Myocyte (in vitro differentiated cells): ENCODE data around the gene BTN3A1. TPM values are rescaled to one million over a fixed set of nuclear protein-coding genes. Genes with fewer than 3 reads are reported as not detected.

Experiments used
- DNase-seq: peaks from one replicate; pipeline ENCODE4 v3.0.0-alpha.2; 2012; ENCODE audit warnings: low read depth
- total RNA-seq: library from RNA; depleted of rRNA; stranded (reverse); fragments of >200 nt; gene quantifications from 2 replicates; pipeline ENCODE4 v1.2.3, GENCODE V29; 2014

The BTN3A1 gene
- total RNA-seq, 1 donor from 2014 or later, result 9.6 TPM

DNA sequence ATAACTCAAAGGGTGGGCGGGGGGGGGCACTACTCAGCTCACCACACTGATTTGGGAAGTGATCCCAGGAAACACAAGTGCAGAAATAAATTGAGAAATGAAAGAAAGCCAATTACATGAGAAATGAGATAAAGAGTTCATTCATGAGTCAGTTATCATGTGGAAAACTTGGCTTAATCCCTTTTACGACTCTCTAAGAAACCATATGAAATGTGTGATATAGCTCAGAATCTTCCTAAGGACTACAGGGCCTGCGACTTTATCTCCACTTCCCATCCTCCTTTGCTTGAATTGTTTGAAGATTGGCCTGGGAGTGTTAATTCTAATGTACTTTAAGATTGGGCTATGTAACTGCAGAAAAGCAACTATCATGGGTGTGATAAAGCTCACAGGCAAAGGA is 22.8 kb upstream of the BTN3A1 start:
- no peak for DNase-seq

DNA sequence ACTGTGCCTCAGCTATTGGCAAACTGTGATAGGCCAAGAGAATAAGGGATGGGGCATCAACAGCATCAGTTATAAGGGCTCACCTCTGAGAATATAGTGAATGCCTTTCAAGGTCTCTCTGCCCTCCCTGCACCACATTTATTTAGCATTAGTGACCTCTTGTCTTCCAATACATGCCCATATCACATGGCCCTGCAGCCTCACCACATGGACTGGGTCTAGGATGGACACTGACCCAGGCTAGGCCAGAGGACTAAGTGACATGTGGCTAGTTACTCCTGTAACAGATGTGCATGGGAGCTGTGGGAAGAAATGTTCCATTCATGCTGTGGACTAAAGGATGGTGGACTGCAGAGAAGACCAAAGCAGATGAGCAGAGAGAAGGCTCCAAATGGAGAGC is 22.3 kb upstream of the BTN3A1 start:
- no peak for DNase-seq

DNA sequence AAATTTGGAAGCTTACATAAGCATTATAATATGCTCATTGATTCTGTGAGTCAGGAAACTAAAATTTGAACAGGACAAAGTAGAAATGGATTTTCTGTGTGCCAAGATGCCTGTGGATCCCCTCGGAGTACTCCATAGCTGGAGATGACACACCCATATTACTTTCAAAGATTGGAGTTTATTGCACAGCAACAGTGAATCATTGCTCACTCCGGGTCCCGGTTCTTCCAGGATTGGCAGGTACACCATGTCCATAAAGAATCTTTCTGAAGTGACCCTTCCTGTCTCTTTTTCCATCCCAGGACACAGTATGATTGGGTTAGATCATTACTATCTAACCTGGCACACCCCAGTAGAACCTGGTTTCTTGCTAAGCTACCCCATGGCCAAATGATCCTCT is 21.8 kb upstream of the BTN3A1 start:
- DNase-seq, result no peak

DNA sequence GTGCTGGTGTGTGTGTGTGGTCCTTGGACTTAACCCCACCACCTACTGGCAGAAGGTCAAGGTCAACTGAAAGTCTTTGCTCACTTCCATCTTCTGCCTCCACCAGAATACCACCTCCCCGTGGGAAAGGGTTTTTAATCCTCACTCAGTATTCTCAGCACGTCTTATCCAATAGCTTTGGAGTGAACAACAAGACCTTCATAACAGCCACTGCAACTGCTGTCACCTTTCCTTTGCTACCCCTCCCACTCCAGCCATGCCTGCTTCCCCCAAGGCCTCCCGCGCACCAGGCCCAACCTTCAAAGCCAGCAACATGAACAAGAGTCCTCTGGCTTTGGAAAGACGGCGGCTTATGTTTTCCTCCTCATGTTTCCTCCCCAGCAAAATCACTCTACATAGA is 20.0 kb upstream of the BTN3A1 start:
- no peak for DNase-seq

DNA sequence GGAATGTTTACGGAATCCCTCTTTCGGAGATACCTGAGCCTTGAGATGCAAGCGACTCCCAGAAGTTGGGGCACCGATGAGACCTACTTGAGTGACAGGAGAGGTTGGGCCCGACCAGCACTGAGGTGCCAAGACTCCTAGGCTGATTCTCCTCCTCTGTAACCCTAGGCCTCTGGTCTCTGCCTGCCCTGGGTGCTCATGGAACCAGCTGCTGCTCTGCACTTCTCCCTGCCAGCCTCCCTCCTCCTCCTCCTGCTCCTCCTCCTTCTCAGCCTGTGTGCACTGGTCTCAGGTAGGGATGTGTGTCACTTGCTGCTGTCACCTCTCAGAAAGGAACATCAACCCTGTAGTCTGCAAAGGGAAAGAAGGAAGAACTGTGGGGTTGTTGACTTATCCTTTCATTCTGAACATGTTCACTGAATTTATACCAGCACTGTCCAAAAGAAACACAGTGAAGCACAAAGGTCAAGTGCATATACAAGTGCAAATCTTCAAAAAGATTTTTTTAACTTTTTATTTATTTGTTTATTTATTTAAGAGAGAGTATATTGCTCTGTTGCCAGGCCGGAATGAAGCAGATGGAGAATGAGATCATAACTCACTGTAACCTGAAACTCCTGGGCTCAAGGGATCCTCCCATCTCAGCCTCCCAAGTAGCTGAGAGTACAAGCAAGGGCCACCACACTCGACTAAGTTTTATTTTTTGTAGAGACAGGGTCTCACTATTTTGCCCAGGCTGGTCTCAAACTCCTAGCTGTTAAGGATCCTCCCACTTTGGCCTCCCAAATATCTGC is 18.3 kb upstream of the BTN3A1 start:
- peak; percentile 56 for DNase-seq

DNA sequence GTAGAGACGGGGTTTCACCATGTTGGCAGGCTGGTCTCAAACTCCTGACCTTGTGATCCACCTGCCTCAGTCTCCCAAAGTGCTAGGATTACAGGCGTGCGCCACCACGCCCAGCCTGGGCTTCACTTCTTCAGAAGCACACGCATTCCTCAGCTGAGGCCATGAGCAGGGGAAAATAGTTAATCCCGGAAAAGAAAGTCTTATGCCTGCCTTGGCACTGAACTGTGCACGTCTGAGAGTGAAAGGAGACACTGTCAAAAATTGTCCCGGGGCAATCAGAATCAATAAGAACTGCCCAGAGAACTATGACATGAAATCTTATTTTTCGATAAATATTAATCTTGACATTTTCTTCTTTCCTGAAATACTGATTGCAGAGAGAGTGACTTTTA is 16.3 kb upstream of the BTN3A1 start:
- DNase-seq, result no peak

DNA sequence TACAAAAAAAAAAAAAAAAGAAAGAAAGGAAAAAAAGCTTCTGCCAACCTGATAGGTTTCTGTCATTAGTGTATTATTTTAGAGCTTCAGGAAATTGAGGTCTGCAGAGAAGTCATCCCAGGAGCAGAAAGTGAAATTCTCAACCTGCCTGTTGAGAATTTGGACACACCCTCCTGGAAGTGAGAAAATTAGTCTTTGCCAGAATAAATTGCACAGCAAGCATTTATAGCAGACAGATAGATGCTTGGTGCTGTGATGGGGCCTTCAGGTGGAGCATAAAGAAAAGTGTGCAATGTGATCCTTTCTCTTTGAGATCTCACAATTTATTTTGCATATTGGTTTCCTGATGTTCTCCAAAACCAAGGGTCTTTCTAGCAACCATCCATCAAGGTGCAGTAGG is 14.5 kb upstream of the BTN3A1 start:
- DNase-seq, result no peak

DNA sequence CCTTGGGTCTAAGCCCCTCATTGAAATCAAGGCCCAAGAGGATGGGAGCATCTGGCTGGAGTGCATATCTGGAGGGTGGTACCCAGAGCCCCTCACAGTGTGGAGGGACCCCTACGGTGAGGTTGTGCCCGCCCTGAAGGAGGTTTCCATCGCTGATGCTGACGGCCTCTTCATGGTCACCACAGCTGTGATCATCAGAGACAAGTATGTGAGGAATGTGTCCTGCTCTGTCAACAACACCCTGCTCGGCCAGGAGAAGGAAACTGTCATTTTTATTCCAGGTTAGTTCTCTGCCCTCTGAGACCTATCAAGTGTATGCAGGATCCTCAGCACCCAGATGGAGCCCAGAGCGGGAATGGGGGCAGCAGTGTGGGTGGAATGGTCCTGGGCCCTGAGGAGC is 14.1 kb upstream of the BTN3A1 start:
- DNase-seq, result no peak

DNA sequence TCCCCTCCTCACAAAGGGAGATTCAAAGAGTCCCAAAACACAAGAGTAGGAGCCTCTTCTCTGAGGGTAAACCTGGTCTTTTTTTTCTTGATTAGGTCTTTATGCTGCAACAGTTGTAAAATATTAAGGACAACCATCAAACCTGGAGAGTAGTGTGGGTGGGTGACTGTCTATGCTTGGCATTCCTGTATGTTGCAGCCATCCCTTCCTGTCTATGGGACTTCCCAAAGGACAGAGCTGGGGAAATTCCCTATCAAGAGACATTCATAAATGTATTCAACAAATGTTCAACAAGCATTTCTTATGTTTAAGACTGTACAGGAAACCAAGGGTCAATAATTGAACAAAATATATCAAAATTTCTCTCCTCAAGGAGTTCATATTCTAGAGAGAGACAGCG is 13.6 kb upstream of the BTN3A1 start:
- DNase-seq, result no peak

DNA sequence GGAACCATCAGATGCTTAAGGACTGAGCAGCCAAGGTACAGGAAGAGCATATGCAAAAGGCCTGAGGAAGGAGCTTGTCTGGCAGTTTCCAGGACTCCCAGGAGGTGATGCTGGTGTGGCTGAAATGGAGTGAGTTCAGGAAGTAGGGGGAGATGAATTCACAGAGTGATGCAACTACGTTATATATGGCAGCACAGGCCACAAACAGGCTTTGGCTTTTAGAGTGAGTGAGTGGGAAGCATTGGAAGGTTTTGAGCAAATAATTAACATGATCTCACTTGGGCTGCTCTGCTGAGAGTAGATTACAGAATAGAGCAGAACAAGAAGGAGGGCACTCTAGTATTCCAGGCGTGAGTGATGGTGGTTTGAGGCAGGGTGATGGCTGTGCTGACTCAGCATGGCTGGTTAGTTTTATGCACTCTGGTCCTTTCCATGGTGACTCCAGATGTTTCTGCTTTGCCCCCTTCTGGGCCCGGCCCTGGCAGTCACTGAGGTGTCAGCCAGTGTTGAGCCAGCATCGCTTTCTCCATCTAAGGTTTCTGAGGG is 12.7 kb upstream of the BTN3A1 start:
- no peak for DNase-seq

DNA sequence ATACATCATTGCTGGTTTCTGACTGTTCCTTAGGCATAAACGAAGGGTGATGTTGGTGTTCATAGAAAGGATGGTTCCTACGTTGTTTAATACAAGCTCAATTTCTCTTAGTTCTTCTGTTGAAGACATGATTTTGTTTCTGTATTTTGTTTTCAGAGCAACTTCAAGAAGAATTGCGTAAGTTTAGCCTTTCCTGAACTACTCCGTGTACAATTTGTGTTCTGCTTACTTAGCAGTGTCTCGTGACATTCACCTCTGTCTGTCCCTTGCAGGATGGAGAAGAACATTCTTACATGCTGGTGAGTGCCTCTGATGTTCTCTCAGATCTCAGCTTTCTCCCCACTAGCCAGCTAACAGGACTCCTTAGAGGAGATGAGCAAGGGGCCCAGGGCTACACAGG is 11.5 kb upstream of the BTN3A1 start:
- no peak for DNase-seq

DNA sequence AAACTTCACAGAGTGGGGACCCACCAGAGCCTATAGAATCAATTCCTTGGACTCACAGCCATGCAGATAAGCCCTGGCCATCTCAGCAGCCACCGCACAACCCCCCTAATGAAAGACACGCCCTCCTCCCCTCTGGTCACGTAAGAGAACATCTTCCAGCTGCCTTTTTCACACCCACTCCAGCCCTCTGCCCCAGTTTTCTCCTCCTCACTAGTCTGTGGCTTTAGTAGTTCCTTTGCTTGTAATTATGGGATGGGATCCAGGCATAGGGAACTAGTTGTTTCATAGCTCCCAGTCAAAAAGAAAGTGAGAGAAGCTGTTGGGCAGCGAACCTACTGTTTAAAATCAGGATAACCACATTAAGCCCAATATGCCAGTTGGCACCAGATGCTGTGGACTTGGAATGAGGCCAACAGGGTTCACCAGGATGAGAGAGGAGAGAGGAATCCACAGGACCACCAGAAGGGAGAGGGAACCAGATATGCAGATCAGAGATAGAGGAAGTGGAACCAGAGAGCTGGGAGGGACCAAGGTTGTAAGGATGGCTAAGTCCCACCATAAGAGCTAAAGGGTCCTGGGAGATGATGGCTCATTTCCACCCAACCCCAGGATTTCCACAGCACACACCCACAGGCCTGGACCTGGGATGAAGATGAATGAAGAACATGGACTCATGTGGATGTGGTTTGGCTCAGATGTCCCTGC is 9.0 kb upstream of the BTN3A1 start:
- peak; percentile 24 for DNase-seq

DNA sequence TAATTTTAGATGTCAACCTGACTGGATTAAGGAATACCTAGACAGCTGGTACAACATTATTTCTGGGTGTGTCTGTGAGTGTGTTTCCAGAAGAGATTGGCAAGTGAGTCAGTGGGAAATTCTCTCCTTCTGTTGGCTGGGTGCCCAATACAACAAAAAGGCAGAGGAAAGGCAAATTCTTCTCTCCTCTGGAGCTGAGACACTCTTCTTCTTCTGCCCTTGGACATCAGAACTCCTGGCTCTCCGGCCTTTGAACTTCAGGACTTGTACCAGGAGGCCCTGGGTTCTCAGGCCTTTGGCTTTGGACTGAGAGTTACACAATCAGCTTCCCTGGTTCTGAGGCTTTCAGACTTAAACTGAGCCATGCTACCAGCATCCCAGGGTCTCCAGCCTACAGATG is 7.8 kb upstream of the BTN3A1 start:
- peak; percentile 88 for DNase-seq

DNA sequence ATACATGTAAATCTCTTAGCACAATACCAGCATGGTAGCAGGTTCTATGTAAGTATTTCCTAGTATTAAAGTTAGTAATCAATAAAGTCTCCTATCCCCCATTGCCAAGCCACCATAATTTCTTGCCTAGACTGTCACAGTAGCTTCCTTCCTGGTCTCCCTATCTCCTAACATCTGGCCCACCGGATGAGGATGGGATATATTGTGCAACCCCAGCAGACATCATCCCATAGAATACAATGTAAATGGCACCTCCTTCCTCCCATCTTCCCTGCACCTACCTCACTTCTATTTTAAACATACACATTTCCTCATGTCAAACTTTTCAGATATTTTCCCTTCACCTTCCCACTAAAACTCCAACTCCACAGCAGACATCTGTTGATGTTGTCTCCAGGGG is 3.5 kb upstream of the BTN3A1 start:
- no peak for DNase-seq

DNA sequence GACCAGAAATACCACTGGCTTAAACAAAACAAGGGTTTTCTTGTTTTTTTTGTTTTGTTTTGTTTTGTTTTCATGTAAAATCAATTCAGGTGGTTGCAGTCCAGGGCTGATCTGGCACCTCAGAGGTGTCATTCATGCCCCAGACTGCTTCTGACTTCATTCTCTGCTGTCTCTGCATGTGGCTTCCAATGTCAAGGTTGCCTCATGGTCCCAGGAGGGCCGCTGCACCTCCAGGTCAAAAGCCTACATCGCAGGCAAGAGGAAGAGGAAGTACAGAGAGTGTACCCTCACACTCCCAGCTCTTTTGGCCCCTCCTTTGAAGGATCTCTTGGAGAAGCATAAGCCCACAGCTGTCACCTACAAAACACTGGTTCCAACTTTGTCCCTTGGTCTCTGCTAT is 1.4 kb upstream of the BTN3A1 start:
- no peak for DNase-seq

DNA sequence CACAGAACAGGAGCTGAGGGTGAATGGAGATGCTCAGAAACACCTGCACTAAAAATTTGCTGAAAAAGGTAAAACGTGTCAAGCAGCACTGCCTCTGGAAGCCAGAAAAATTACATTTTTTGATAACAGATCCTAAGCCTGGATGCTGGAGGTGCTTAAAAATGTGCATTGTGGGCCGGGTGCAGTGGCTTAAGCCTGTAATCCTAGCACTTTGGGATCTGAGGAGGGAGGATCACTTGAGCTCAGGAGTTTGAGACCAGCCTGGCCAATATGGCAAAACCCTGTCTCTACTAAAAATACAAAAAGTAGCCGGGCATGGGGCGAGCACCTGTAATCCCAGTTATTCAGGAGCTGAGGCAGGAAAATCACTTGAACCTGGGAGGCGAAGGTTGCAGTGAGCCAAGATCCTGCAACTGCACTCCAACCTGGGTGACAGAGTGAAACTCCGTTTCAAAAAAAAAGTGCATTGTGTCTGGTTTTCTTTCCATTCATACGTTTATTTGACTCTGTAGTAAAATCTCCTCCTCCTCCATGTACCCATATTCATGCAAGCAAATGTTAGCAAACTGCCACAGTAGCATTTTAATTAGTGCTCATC is 587 bp upstream of the BTN3A1 start:
- no peak for DNase-seq

DNA sequence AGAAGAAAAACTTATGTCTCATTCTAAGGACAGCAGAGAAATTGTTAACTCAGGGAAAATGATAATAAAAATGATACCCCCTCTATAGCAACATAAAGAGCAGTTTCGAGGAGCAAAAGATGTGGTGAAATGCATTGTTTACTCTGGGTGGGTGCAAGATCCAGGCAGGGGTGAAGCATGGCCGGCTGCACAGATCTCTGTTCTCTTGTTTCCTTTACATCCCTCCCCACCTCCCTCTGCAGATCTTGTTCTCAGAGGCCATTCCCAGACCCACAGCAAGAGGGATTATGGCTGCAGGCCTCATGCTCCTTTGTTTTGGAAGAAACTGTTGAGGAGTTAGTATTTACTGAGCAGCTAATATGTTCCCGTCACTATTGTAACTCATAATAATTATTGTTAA is 1.8 kb downstream of the BTN3A1 start:
- DNase-seq, result no peak

DNA sequence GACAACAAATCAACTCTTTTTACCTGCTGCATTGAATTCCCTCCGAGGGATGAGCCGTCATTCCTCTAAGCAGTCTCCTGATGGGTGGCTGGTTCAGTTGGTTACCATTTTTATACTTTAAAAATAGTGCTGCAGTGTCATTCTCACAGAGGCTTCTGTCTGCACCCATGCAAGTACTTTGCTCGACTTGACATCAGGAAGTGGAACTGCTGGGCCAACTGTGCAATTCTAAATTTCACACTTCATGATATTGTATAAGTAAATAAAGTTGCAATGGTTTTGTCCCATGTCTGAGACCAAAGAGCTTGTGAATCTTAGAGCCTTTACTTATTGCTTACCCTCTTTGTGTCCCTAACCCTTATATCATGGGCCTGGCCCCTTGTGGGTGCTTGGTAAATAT is 2.5 kb downstream of the BTN3A1 start:
- no peak for DNase-seq

DNA sequence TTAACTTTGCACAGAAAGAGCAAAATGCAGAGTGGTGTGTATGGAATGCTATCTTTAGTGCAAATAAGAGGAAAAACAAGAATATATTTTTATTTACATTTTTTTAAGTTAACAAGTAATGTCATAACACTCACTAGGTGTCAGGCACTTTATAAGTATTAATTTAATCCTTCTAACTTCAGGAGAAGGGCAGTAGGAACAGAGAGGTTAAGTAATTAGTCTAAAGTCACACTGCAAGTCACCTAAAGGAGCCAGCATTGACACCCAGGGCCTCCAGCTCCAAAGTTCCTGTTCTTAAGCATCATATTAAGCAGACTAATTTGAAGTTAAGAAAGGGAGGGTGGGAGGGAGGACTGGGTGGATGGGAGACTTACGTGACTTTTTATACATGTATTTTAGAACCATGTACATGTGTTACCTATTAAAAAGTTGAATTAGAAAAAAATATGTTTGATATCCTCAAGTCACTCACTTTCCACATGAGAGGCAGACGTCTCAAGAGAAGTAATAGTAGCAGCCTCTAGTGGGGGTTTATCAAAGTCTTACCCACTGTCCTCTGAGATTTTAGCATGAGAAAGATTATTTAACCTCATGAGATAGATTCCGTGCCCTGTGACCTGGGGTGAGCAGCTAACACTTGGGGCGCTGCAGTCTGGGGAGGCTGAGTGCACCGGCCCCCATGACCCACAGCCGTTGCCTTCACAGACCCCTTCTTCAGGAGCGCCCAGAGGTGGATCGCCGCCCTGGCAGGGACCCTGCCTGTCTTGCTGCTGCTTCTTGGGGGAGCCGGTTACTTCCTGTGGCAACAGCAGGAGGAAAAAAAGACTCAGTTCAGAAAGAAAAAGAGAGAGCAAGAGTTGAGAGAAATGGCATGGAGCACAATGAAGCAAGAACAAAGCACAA is 7.0 kb downstream of the BTN3A1 start:
- DNase-seq, result no peak

DNA sequence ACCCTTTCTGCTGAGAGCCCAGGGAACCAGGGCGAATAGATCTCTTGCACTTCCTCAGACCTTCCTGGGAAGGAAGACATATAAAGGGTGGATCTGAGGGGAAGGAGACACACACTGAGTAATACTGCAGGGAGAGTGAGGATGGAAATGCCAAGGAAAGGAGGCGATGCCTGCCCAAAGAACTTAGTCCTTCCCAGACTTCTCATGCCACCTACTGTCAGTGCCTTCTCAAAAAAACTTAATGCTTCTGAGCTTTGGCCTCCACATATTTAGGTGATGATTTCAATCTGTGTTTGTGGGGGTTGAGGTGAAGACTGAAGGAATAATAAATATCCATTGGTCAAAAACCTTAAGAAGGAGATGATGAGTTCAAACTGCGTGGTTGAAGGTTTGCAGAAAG is 9.7 kb downstream of the BTN3A1 start:
- no peak for DNase-seq

DNA sequence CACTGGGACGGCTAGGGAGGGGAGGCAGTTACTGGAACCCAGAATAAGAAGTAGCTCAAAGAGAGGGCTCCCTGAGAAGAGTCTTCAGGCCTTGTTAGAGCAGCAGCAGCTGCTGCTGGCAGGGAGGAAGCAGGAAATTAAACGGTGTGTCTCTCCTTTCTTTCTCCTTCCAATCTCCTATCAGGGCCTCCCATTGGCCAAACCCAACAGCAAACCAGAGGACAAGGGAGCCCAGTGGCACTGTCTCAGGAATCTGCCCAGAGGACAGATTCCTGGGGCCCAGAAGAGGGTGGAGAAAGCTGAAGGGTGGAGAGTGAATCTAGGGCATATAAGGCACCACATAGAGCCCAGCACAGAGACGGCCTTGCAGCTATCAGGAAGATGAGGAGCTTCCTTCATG is 10.2 kb downstream of the BTN3A1 start:
- no peak for DNase-seq
